Putamen (tissue), 1 donor: ENCODE measurements around the gene MT1G.
"Not testable (repeated sequence)": the region's sequence is repeated elsewhere in the genome, so short reads cannot be mapped to it uniquely, and the experiment has no call there.

Source experiments
- DNase-seq: peaks from one replicate; pipeline ENCODE4 v3.0.0-alpha.2; 2016; ENCODE audit warnings: low spot score

MT1G gene

GRCh38 chr16:56667581-56668571 lies at the start of gene MT1G:
TSS of gene MT1G (minus strand) at chr16:56668065. CDS start at chr16:56667993, 72 bp downstream.
- no peak for DNase-seq

GRCh38 chr16:56717532-56717931 lies 49.7 kb upstream of the MT1G start:
- not testable (repeated sequence) for DNase-seq

DNA sequence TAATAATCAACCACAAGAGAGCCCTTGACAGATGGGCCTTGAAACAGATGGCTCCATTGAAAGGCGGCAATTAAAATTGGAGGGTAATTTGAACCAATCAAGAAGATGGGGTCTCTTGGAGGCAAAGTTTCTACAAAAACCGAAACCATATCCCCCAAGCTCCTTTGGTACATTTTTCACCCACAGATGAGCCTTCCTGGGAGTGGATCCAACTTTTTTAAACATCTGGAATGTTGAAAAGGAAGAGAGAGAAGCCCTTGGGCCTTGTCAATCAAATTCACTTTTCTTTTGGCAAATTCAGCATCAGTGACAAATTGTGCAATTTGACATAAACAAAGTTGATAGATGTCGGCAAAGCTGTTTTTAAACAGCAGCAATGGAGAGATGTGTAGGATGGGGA lies 48.9 kb upstream of the MT1G start:
- no peak for DNase-seq

DNA sequence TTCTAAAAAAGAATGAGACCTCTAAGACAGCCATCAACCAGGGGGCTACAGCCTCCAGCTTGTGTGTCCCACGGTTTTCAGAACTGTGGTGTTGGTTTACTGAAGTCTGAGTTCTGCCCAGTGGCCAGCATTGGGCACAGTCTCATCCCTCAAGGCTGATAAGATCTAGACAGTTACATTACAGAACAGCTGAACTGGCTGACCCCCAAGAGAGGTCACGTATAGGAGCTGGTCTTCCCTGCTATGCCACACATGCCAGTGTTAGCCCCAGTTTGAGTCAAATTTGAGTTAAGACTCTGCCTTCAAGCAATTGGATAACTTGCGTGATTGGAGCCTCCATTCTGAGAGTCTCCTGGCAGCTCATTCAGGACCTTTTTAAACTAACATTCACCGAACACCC lies 47.3 kb upstream of the MT1G start:
- DNase-seq: no peak

GRCh38 chr16:56713794-56714193 lies 45.9 kb upstream of the MT1G start:
- no peak for DNase-seq

DNA sequence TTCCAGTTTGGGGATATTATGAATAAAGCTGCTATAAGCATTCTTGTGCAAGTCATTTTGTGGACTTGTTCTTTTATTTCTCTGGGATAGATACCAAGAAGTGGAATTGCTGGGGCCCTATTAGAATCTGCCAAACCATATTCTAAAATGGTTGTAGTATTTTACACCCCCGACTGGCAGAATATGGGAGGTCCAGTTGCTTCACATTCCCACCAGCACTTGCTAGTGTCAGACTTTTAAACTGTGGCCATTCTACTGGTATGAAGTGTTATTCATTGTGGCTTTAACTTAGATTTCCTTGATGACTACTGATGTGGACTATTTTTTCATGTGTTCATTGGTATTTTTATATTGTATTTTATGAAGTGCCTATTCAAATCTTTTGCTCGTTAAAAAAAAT lies 44.0 kb upstream of the MT1G start:
- no peak for DNase-seq

GRCh38 chr16:56710181-56710737 lies 42.4 kb upstream of the MT1G start:
- no peak for DNase-seq

DNA sequence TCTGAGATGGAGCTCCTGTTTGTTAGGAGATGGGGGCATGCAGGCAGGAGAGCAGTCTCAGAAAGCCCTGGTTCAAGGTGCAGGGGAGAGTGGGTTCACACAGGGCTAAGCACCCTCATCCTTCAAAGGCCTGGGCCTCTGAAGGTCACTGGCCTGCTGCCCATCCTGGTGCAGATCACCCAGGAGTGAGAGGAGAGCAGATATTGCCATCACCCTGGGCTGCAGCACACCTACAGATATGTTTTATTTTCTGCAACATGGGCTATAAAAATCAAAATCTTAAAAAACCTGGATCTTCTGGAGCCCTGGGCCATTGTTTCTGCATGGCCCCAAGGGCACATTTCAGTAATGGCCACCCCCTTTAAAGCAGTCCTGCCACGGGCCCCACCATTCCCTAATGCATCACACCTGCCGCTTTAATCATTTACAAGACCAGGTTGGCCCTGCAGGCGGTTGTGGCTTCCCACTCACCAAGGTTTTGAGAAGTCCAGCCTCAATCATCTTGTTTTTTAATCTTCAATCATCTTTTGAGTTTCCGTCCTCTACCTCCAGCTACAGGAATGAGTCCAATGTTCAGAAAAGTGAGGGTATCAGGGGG lies 41.7 kb upstream of the MT1G start:
- DNase-seq: no peak

DNA sequence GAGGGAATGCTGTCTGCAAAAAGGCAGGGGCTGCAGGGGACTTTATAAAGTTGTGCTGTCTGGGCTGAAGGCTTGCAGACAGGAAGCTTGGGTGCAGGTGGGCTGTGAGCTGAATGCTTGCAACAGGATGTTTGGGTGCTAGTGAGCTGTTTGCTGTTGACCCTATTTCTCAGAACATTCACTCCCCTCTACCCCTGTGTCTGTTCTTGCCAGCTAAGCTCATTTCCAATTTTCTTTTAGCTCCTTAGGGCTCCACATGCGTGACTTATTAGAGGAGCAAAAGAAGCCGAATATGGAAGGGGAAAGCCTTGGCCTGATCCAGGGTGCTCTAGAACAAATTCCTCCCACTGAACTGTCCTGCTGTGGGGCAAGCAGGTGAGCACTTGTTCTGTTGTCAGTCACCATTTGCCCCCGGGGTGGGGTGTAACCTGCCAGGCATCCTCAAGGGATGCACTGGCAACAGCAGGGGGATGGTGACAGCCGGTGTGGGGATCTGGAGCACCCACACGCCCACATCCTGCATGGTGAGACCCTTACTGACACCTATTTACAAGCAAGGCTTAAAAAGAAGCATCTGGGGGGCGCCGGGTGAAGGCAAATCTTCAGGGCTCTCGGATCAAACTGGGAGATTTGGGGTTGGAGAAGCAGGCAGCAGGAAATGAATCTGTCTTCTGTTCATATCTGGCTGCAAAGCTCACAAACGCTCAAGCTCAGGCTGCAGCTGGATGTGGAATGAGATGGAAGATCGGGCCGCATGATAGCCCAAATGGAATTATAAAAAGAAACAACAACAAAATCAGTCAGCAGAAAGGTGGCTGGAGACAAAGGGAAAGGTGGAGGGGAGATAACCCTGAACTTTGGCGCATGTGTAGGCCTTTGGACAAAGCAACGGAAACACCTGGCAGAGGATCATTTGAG lies 40.9 kb upstream of the MT1G start:
- DNase-seq: no peak

- DNase-seq: no peak
Observed at GRCh38 chr16:56702836-56703235, 35.0 kb upstream of the MT1G start.

DNA sequence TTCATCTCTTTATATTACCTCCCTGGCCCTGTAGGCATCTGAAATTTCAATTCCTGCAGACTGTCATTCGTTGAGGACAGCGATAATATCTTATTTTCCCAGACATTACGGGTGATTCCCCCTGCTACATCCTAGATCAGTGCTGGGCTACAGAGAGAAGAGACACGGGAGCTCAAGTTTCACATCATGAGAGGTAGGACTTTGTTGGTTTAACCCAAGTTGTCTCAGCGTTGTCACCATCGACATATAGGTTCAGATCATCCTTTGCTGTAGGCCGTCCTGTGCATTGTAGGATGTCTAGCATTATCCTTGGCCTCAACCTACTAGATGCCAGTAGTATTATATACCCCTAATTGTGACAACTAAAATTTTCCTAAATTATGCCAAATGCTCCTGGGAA lies 33.7 kb upstream of the MT1G start:
- DNase-seq: no peak

DNA sequence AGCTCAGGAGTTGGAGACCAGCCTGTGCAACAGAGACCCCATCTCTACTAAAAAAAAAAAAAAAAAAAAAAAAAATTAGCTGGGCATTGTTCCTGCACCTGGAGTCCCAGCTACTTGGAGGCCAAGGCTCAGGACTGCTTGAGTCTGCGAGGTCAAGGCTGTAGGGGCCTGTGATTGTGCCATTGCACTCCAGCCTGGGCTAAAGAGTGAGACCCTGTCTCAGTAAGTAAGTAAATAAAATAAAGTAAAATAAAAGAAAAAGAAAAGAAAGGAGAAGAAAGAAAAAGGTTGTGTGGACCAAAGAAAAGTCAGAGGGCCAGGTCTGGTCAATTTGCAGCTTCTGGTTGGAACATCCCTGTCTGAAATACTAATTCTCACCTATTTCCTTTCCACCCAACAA lies 32.8 kb upstream of the MT1G start:
- DNase-seq: no peak

GRCh38 chr16:56700195-56700594 lies 32.3 kb upstream of the MT1G start:
- no peak for DNase-seq

- no peak for DNase-seq
Observed at GRCh38 chr16:56697456-56698155, 29.7 kb upstream of the MT1G start.

GRCh38 chr16:56695246-56695645 lies 27.4 kb upstream of the MT1G start:
- no peak for DNase-seq

DNA sequence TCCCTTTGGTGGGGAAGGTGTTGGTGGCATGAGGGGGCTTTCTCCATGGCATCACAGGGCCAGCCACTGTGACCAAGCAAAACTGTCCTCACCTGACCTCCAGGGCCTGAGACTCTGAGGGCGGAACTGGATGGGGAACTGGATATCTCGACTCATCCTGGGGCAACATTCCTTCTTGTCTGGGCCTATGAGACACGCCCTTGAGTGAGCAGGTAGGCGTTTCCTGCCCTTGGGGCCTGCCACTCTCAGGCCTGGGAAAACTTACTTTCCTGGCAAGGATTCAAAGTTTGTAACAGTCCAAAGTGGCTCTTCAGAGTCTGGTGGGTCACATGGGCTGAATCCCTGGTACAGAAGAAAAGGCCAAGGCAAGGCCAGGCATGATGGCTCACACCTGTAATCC lies 24.0 kb upstream of the MT1G start:
- no peak for DNase-seq

DNA sequence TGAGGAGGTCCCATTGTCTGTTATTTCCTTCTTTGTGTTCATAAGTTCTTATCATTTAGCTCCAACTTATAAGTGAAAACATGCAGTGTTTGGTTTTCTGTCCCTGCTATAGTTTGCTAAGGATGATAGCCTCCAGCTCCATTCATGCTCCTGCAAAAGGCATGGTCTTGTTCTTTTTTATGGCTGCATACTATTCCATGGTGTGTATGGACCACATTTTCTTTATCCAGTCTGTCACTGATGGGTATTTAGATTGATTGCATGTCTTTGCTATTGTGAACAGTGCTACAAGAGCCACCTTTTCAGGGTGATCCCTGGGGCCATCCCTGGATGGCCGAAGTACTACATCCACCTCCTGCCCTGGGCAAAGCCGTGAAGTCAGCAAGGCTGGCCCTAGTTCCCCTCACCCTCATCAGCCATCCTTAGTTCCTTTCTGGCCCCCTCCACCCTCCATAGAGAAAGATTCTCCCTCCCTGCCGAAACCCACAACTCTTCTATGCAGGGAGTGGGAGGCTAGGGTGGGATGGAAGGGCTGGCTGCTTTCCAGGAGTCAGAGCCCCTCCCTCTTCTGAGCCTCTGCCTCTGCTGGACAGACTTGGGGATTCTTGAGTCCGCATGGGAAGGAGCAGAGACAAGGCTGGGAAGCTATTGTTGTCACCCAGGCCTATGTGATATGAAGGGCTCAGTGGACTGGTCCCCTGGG lies 22.7 kb upstream of the MT1G start:
- no peak for DNase-seq

GRCh38 chr16:56689171-56689570 lies 21.3 kb upstream of the MT1G start:
- DNase-seq: no peak

- no peak for DNase-seq
Observed at GRCh38 chr16:56688762-56689161, 20.9 kb upstream of the MT1G start.

DNA sequence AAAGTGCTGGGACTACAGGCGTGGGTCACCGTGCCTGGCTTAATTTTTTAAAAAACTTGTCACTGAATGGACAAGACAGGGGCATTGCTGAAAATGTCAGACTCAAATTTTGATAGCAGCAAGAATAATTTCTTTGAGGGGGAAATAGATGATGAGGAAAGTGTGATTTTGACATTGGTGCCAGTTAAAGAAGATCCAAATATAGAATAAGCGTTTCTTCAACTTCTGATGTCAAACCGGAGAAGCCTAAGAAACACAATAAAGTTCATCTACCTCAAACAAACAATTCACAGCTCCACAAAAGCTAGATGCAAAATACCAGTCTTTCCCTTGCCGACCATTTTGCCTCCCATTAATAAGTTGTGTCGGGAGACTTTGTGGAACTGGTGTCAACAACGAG lies 18.9 kb upstream of the MT1G start:
- no peak for DNase-seq
